HepG2 (cell line): ENCODE results near the gene CEP63. TPM values are rescaled to one million over a fixed set of nuclear protein-coding genes. Genes with fewer than 3 reads are reported as not detected.

ENCODE experiments used
- ATAC-seq: fragments of 200-7000 bp; cut with Tn5 transposase; 3 replicates; pipeline ENCODE4 v1.9.1; 2020; ENCODE audit warnings: mild to moderate bottlenecking, moderate library complexity
- BruUV-seq: library from RNA; stranded (reverse); fragments of 400-500 nt; replicated peaks from 2 replicates; lab custom pipeline; 2021; lab: Mats Ljungman, UMichigan
- CTCF ChIA-PET: fragments of 300-600 bp; formaldehyde crosslinking; extraction: SDS; loops from one replicate; lab custom pipeline; 2021; ENCODE audit warnings: low total read pairs, inconsistent platforms, low intra/inter-chr PET ratio; lab: Yijun Ruan, JAX
- POLR2A ChIA-PET: fragments of 350-600 bp; sonication (Branson Sonifier 250); formaldehyde crosslinking; loops from one replicate; lab custom pipeline; 2020; ENCODE audit warnings: antibody characterized with exemption, inconsistent platforms; lab: Yijun Ruan, JAX
- DNase-seq: peaks from one replicate; pipeline ENCODE4 v3.0.0-alpha.2; 2015; ENCODE audit warnings: low spot score
- FAIRE-seq: peaks from 3 replicates; lab custom pipeline; 2011; peaks lifted over from hg19 to GRCh38; lab: Jason Lieb, UNC
- H2AFZ ChIP-seq: one replicate; pipeline ENCODE4 v1.6.1; 2011; ENCODE audit warnings: low read length, inconsistent platforms
- H3K27ac ChIP-seq: fragments of 300-600 bp; 3 replicates; pipeline ENCODE4 v1.8.0; 2011; ENCODE audit warnings: mixed run types, mild to moderate bottlenecking, mixed read lengths, low read length, inconsistent platforms; ENCODE audit not compliant: insufficient read depth; ENCODE audit errors: extremely low read length
- H3K27me3 ChIP-seq, 2 experiments: fragments of 200-600 bp in 1 of 2; 2 replicates in 1 of 2; 3 replicates in 1 of 2; pipeline versions ENCODE4 v1.6.0 to v1.8.0; 2011; ENCODE audit warnings: low read length in 2 of 2, mild to moderate bottlenecking in 2 of 2, moderate library complexity in 2 of 2, inconsistent platforms in 1 of 2; ENCODE audit not compliant: insufficient read depth in 2 of 2, control insufficient read depth in 1 of 2
- H3K36me3 ChIP-seq, 2 experiments: fragments of 200-600 bp in 1 of 2; replicated peaks in 1 of 2; 2 replicates in 1 of 2; 3 replicates in 1 of 2; pipeline versions ENCODE4 v1.5.1 to v1.8.0; 2011; ENCODE audit warnings: low read length in 2 of 2, inconsistent platforms in 1 of 2; ENCODE audit not compliant: insufficient read depth in 2 of 2, control insufficient read depth in 1 of 2
- H3K4me1 ChIP-seq: 2 replicates; pipeline ENCODE4 v1.5.1; 2012; ENCODE audit warnings: low read length, inconsistent platforms; ENCODE audit not compliant: insufficient read depth
- H3K4me2 ChIP-seq: 2 replicates; pipeline ENCODE4 v1.6.0; 2011; ENCODE audit warnings: low read depth, low read length, inconsistent platforms
- H3K4me3 ChIP-seq, 3 experiments: fragments of 200-600 bp in 1 of 3; sonication (generic), shearing (Covaris generic) in 1 of 3; replicated peaks in 1 of 3; 2 replicates each; pipeline ENCODE4 v1.5.1; 2011 to 2016; ENCODE audit warnings: low read length in 3 of 3, inconsistent platforms in 2 of 3, low read depth in 2 of 3, mild to moderate bottlenecking in 2 of 3, control low read depth in 1 of 3, mixed read lengths in 1 of 3; ENCODE audit not compliant: insufficient read depth in 1 of 3
- H3K79me2 ChIP-seq: one replicate; pipeline ENCODE4 v1.6.1; 2011; ENCODE audit warnings: low read length, inconsistent platforms; ENCODE audit not compliant: insufficient read depth
- H3K9ac ChIP-seq: 2 replicates; pipeline ENCODE4 v1.6.0; 2011; ENCODE audit warnings: mild to moderate bottlenecking, low read depth, low read length, inconsistent platforms; ENCODE audit not compliant: insufficient read depth
- H3K9me3 ChIP-seq: 2 replicates; pipeline ENCODE4 v1.5.1; 2012; ENCODE audit warnings: mild to moderate bottlenecking, low read length
- H4K20me1 ChIP-seq: 2 replicates; pipeline ENCODE4 v1.6.0; 2011; ENCODE audit warnings: inconsistent platforms, mild to moderate bottlenecking, low read length, moderate library complexity; ENCODE audit not compliant: insufficient read depth
- FOXJ3 ChIP-seq: sonication (generic); formaldehyde crosslinking; IDR thresholded peaks from 2 replicates; pipeline ENCODE4 v1.4.0; 2020; ENCODE audit warnings: missing genetic modification reagents, mild to moderate bottlenecking, borderline replicate concordance
- KDM3A ChIP-seq: IDR thresholded peaks from 2 replicates; pipeline ENCODE4 v1.6.1; 2018; ENCODE audit warnings: low read depth, missing compliant biosample characterization
- TEAD2 ChIP-seq: sonication (generic); formaldehyde crosslinking; IDR thresholded peaks from 2 replicates; pipeline ENCODE4 v1.9.0; 2021; ENCODE audit warnings: missing genetic modification reagents
- ZNF335 ChIP-seq: sonication (generic); formaldehyde crosslinking; IDR thresholded peaks from 2 replicates; pipeline ENCODE4 v1.4.0; 2020; ENCODE audit warnings: missing genetic modification reagents
- ZNF407 ChIP-seq: sonication (generic); formaldehyde crosslinking; IDR thresholded peaks from one replicate; pipeline ENCODE4 v1.5.1; 2020; ENCODE audit warnings: mild to moderate bottlenecking, missing genetic modification reagents; ENCODE audit errors: not compliant biosample characterization
- WGBS: methylation state at CpG from one replicate; pipeline ENCODE4 v1.1.6; 2017; ENCODE audit warnings: low lambda C conversion rate; 5-methylcytosine and 5-hydroxymethylcytosine counted together
- in situ Hi-C: cut with HindIII; loops from 2 replicates; pipeline ENCODE4 v1.10.0; 2017; ENCODE audit warnings: low pct_unique_long_range_greater_than_20kb; ENCODE audit not compliant: extremely low pct_ligation_motif_present
- intact Hi-C: fragments of 100-400 bp; cut with micrococcal nuclease; formaldehyde crosslinking; loops from one replicate; pipeline ENCODE4 v1.10.0; 2022; ENCODE audit not compliant: unreplicated experiment
- polyA plus RNA-seq, 8 experiments: library from polyadenylated mRNA; depleted of rRNA in 3 of 8; stranded (reverse) in 7 of 8; unstranded in 1 of 8; fragments of >200 nt; fragmentation: Illumina TruSeq in 4 of 8; extraction: Trizol in 4 of 8; gene quantifications; 2 replicates each; pipeline versions ENCODE4 v1.2.1 to v1.2.3, GENCODE V29; 2011 to 2016; ENCODE audit warnings: low read depth in 4 of 8, missing spikeins in 1 of 8, mixed read lengths in 1 of 8; ENCODE audit not compliant: insufficient read depth in 1 of 8
- total RNA-seq, 5 experiments: library from RNA; depleted of rRNA; stranded (reverse); fragments of >200 nt; fragmentation: Illumina TruSeq; extraction: Trizol; gene quantifications; 2 replicates each; pipeline ENCODE4 v1.2.3, GENCODE V29; 2016; ENCODE audit warnings: low read depth in 1 of 5
- TF ChIP-seq, protein P1 (sequence below): sonication (generic); formaldehyde crosslinking; IDR thresholded peaks from 2 replicates; pipeline ENCODE4 v1.4.0; 2020; ENCODE audit warnings: mild to moderate bottlenecking, missing genetic modification reagents

Gene CEP63
- total and polyA plus RNA-seq, 2 of the 13 experiments (the other 11 are each of a cell fraction or from before 2014, with no cell fraction given) = 7.2 to 18.4 TPM

DNA sequence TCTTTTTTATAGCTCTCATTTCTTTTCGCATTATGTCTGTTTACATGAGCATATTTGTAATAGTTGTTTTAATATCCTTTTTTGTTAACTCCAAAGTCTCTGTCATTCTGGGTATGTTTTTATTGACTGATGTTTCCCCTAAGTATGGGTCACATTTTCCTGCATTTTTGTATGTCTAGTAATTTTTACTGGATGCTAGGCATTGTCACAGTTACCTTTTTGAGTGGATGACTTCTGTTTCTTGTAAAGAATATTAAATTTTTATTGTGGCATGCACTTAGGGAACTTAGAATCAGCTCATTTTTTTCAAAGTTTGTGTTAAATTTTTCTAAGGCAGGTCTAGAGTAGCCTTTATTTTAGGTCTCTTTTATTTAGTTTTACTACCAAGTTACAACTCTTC, 40.8 kb upstream of the CEP63 start (continued):
- no peak for TF ChIP-seq FOXJ3 (CRISPR knock-in tag)

- H3K4me1 ChIP-seq = peaks cover 13% of the 10 kb centered on the region; the same call in 1 of the 2 replicates
- H3K4me2 ChIP-seq = no peak overlapping the region
- WGBS = 0% methylated on average over 1 of the region's 1 CpG
- BruUV-seq = no TSS peak
- intact Hi-C loops = loop anchor here (1.0 kb wide), 1 partner anchor 14 kb away; no protein-coding TSS in a partner anchor
- no peaks in the 10 kb centered on the region for H4K20me1 ChIP-seq
- ChIA-PET POLR2A (no interaction called here), CTCF (no interaction called here)
- no peaks in the 10 kb centered on the region for H3K9me3 ChIP-seq
- no peak overlapping the region for H3K27ac ChIP-seq
- FAIRE-seq = no peak
- H3K4me3 ChIP-seq = no peak overlapping the region
- no peaks in the 10 kb centered on the region for H3K36me3 ChIP-seq
- in situ Hi-C loops = no loop called here
- no peak for DNase-seq
- no peaks in the 10 kb centered on the region for H3K79me2 ChIP-seq
- ATAC-seq = no peak
- no peak overlapping the region for H3K9ac ChIP-seq
- H2AFZ ChIP-seq = no peak overlapping the region
- peaks cover 0 to 2% of the 10 kb centered on the region in 2 experiments; a peak in 2 of 5 replicates for H3K27me3 ChIP-seq
- TF ChIP-seq KDM3A (no peak), ZNF407 (CRISPR knock-in tag) (no peak), ZNF335 (no peak), TEAD2 (CRISPR knock-in tag) (no peak)
- TF ChIP-seq, protein P1, sequence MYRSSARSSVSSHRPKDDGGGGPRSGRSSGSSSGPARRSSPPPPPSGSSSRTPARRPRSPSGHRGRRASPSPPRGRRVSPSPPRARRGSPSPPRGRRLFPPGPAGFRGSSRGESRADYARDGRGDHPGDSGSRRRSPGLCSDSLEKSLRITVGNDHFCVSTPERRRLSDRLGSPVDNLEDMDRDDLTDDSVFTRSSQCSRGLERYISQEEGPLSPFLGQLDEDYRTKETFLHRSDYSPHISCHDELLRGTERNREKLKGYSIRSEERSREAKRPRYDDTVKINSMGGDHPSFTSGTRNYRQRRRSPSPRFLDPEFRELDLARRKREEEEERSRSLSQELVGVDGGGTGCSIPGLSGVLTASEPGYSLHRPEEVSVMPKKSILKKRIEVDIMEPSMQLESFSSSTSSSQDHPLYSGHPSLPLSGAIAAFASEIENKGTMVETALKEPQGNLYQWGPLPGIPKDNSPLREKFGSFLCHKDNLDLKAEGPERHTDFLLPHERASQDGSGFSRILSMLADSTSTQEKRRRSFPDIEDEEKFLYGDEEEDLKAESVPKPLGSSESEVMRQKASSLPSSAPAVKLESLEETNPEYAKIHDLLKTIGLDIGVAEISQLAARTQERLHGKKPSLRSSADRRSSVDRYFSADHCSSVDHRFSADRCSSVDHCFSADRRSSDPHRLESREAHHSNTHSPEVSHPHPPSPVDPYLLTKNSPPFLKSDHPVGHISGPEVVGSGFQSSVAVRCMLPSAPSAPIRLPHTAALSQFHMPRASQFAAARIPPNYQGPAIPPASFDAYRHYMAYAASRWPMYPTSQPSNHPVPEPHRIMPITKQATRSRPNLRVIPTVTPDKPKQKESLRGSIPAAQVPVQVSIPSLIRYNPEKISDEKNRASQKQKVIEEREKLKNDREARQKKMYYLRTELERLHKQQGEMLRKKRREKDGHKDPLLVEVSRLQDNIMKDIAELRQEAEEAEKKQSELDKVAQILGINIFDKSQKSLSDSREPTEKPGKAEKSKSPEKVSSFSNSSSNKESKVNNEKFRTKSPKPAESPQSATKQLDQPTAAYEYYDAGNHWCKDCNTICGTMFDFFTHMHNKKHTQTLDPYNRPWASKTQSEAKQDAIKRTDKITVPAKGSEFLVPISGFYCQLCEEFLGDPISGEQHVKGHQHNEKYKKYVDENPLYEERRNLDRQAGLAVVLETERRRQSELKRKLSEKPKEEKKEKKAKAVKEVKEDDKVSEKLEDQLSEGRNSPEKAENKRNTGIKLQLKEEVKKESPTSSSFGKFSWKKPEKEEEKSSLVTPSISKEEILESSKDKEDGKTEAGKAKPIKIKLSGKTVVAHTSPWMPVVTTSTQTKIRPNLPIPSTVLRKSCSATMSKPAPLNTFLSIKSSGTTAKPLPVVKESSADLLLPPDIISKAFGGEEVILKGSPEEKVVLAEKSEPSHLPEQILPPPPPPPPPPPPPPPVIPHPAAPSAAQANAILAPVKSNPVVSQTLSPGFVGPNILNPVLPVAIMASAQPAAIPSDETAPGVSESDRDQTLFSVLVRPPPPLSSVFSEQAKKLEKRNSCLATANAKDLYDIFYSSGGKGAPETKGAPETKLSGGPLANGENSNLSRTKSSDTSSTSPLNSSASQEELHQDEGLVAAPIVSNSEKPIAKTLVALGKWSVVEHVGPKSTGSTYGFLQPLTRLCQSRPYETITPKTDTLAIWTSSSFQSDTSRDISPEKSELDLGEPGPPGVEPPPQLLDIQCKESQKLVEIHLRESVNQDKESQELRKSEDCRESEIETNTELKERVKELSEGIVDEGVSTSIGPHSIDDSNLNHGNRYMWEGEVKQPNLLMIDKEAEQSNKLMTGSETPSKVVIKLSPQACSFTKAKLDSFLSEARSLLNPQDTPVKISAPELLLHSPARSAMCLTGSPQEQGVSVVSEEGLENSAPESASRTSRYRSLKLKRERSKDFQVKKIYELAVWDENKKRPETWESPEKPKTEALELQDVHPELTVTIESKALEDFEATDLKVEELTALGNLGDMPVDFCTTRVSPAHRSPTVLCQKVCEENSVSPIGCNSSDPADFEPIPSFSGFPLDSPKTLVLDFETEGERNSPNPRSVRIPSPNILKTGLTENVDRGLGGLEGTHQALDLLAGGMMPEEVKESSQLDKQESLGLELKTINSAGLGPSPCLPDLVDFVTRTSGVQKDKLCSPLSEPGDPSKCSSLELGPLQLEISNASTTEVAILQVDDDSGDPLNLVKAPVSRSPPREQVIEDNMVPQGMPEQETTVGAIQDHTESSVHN = no peak
These were observed 40.2 kb upstream of the CEP63 start for GRCh38 chr3:134445636-134446035.
